Panc1 (cell line): ENCODE data around the gene ELK4.

Experiments used
- CTCF ChIP-seq: fragments of 450-650 bp; IDR thresholded peaks from 2 replicates; pipeline ENCODE4 v1.5.1; 2017; ENCODE audit warnings: mild to moderate bottlenecking
- POLR2AphosphoS5 ChIP-seq: IDR thresholded peaks from 2 replicates; pipeline ENCODE4 v1.6.1; 2012; ENCODE audit warnings: mild to moderate bottlenecking, low read depth, low read length, moderate library complexity
- SIN3A ChIP-seq: IDR thresholded peaks from 2 replicates; pipeline ENCODE4 v1.6.1; 2012; ENCODE audit warnings: low read depth, mild to moderate bottlenecking, low read length, moderate library complexity, borderline replicate concordance; ENCODE audit not compliant: insufficient read depth
- TCF7L2 ChIP-seq: IDR thresholded peaks from 2 replicates; pipeline ENCODE4 v1.6.1; 2011; ENCODE audit warnings: mild to moderate bottlenecking, low read depth, low read length, inconsistent platforms

GRCh38 chr1:205676002-205676401, 44.2 kb upstream of the ELK4 start:
- TF ChIP-seq POLR2AphosphoS5, result no peak
- no peak for TF ChIP-seq CTCF
- no peak for TF ChIP-seq SIN3A
- no peak for TF ChIP-seq TCF7L2
